Umbilical cord (tissue), 2 donors: ENCODE results near the gene LAMTOR2. TPM values are rescaled to one million over a fixed set of nuclear protein-coding genes. Genes with fewer than 3 reads are reported as not detected.
"Not testable (repeated sequence)": the region's sequence is repeated elsewhere in the genome, so short reads cannot be mapped to it uniquely, and the experiment has no call there.

Source experiments
- DNase-seq: peaks from one replicate; pipeline ENCODE4 v3.0.0-alpha.2; 2015; ENCODE audit warnings: low spot score
- total RNA-seq: library from RNA; depleted of rRNA; stranded (reverse); fragments of >200 nt; gene quantifications from one replicate; pipeline ENCODE4 v1.2.3, GENCODE V29; 2014; ENCODE audit warnings: low replicate concordance; ENCODE audit not compliant: insufficient read depth

Gene LAMTOR2
- total RNA-seq, 1 donor from 2014 or later: 17.6 TPM

- DNase-seq: peak; percentile 69
Measured at GRCh38 chr1:156052862-156053767, 1.5 kb upstream of the LAMTOR2 start.

DNA sequence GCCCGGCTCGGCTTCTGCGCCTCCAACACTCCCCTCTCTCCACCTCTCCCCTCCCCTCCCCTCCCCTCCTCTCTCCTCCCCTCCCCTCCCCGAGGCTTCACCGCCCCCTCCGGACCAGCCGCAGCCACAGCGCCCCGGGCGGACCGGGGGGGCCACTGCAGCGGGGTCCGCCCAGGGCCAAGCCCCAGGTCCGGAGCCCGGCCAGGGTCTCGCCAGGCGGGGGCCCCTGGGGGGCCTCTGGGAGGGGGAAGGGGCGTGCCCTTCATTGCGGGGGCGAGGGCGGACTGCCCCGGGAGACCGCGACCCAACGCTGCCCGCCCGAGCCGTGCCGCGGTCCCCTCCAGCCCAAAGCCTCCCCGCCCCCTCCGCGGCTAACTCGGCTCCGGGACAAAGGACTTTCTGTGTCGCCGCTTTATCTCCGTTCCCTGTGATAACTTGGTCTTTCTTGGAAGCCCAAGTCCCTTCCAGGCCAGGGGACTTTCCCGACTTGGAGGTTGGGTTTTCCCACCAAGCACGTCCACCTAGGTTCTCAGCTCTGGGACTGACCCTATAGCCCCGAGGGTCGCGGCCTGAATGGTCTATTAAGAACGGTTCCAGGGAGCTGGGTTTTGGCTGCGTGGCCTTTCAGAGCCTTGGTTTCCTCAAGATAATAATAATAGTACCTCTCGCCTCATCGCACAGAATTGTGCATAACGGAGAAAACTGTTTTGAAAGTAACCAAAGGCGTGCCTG is 648 bp upstream of the LAMTOR2 start, which contains the start of gene UBQLN4:
TSS of gene UBQLN4 (minus strand) at position 31 of the 732 bp plus-strand sequence. CDS start 97 bp downstream, outside the sequence.
- peak; percentile 89 for DNase-seq

- no peak for DNase-seq
Measured at GRCh38 chr1:156055281-156056048, 883 bp downstream of the LAMTOR2 start.

GRCh38 chr1:156056326-156056849 is 1.8 kb downstream of the LAMTOR2 start:
- no peak for DNase-seq

DNA sequence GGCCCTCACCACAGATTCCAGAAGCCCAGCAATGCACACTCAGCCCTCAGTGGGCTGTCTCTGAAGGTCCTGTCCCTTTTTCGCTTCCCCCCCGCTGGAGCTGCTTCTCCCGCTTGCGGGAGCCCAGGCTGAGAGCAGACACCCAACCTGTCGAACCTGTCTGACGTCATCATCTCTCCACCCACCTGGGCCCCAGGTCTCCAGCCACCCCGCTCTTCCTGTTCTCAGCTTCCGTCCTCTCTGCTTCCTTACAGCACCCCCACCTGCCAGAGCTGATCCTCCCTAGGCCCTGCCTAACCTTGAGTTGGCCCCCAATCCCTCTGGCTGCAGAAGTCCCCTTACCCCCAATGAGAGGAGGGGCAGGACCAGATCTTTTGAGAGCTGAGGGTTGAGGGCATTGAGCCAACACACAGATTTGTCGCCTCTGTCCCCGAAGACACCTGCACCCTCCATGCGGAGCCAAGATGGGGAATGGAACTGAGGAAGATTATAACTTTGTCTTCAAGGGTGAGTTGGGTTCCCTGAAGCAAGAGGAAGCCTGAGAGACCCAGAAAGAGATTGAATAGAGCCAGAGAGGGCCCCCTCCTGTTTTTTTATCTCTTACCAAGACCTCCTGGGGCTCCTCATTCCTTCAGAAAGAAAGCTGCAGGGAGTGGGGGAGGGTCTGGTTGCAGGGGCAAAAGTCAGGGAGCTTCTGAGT is 6.5 kb downstream of the LAMTOR2 start, which contains the start of gene RAB25:
TSS of gene RAB25 (plus strand) at position 224 of the 700 bp plus-strand sequence. CDS start at position 465, 241 bp downstream.
- peak; percentile 74 for DNase-seq

- no peak for DNase-seq
Measured at GRCh38 chr1:156062189-156062588, 7.6 kb downstream of the LAMTOR2 start.

- DNase-seq: no peak
Measured at GRCh38 chr1:156063997-156064285, 9.4 kb downstream of the LAMTOR2 start.

DNA sequence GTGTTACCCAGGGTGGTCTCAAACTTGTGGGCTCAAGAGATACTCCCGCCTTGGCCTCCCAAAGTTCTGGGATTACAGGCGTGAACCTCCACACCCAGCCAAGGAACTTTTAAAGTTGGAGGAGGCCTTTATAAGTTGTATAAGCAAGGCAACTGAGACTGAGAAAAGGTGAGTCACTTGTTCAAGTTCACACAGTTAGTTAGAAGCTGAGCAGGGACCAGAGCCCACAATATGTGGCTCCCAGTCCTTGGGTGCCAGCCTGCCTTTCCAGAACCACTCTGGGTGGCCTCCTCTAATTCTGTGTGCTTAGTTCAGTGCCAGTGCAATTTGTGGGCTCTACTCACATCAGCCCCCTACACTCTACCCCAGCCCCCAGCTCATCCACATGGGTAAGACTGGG is 10.0 kb downstream of the LAMTOR2 start:
- no peak for DNase-seq

- no peak for DNase-seq
Measured at GRCh38 chr1:156065212-156065611, 10.6 kb downstream of the LAMTOR2 start.

GRCh38 chr1:156065871-156066270 is 11.3 kb downstream of the LAMTOR2 start:
- no peak for DNase-seq

DNA sequence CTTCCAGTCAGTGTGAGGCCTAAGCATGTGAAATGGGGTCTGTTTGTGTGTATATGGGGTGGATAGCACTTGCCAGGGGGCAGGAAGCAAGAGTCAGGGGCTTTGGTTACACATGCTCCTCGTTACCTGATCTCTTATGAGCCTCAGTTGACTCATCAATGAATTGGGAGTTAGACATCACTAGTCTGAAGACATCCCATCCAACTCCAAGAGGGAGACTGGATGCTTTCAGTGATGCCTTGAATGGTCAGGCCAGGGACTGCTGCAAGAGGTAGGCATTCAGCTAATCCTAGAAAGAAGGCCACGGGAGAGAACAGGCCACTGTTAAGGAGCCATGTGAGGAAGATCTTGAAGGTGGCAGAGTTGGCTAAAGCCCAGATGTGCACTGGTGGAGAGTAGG is 12.7 kb downstream of the LAMTOR2 start:
- no peak for DNase-seq

DNA sequence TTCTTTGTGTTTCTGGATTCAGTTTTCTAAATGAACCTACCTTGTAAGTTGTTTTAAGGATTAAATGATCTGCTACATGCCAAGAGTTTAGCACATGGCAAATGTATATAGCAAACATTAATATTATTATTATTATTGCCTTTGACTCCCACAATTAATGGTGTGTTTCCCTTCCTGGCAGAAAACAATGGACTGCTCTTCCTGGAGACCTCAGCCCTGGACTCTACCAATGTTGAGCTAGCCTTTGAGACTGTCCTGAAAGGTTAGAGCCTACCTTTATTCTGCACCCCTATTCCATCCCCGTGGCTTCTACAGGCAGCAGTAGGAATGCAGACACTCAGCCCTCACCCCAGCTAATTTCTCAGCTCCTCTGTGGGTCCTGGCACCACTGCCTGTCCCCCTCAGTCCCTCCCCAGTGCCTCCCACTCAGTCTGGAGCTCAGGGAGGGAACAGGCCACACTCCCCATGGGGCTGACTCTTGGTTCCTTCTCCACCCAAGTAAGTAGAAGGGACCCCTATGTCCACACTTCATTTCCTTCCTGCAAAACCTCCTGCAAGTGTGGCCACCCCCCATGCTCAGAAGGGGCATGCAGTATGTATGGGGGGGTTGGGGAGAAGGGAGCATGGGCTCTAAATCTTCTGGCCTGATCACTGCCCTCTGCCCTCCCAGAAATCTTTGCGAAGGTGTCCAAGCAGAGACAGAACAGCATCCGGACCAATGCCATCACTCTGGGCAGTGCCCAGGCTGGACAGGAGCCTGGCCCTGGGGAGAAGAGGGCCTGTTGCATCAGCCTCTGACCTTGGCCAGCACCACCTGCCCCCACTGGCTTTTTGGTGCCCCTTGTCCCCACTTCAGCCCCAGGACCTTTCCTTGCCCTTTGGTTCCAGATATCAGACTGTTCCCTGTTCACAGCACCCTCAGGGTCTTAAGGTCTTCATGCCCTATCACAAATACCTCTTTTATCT is 15.2 kb downstream of the LAMTOR2 start:
- DNase-seq: no peak

- no peak for DNase-seq
Measured at GRCh38 chr1:156070548-156070947, 16.0 kb downstream of the LAMTOR2 start.

DNA sequence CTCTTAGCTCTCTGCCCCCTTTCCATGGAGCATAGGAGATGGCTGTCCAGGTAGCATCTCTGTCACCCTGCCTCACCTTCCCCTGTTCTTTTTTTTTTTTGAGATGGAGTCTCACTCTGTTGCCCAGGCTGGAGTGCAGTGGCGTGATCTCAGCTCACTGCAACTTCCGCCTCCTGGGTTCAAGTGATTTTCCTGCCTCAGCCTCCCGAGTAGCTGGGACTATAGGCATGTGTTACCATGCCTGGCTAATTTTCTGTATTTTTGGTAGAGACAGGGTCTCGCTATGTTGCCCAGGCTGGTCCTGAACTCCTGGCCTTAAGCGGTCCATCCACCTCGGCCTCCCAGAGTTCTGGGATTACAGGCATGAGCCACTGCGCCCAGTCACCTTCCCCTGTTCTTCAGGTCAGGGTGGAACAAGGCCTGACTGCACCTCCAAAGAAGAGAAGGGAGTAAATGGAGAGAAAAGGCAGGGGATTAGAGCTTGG is 16.8 kb downstream of the LAMTOR2 start:
- DNase-seq: not testable (repeated sequence)

- no peak for DNase-seq
Measured at GRCh38 chr1:156072251-156072650, 17.7 kb downstream of the LAMTOR2 start.

DNA sequence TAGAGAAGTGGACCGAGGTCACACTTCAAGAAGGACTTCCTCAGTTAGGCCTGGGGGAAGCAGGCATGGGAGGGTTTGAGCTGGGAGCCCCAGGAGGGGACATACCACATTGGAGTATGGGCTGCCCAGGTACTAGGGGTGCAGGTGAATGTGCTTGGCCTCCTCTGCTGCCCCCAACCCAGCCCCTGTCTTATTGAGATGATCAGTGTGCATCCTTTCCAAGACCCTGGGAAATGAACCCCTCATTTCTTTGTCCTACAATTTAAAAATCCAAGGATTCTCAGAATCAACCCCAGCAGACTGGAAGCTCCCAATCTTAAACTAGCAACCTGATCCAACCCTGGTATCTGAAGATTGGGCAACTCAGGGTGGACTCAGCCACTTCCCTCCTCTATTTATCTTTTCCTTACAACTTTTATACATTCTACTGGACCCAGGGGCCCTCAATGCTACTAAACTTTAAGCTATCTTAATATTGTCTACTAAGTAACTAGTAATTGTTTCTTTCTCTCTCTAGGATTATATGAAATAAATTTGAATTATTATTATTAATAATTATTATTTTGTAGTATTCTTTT is 18.6 kb downstream of the LAMTOR2 start:
- DNase-seq: no peak

DNA sequence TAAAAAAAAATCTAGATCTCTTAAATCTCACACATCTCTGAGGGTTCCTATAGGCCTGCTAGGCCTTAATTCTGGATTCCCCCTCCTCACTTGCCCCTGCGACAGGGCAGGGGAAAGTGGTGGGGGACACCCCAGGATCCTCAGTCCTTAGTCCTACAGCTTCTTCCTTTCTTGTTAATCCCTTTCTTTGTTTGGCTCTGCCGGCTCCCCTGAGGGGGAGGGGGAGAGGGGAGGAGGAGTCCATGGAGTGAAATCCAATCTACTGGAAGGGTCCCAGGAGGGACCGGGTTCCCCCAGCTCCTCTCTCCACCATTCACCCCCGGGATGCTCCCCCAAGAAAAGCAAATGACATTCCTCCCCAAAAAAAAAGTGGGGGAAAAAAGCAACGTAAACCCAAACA is 19.2 kb downstream of the LAMTOR2 start:
- no peak for DNase-seq

DNA sequence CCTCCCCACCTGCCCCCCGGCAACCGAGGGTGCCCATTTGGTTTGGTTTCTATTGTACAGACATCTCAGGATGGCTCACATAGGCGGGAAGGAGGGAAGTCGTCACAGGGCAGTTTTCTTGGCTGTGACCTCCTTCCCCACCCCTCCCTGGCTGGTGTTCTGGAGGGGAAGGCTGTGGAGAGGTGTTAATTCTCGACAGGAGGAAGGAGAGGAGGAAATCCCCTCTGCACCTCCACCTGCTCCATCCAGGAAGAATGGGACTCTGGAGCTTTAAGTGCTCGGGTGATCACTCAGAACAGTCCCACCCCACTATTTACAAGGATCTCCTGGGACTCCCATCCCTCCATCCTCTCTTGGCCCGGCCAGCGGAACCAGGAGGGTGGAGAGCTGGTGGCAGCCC is 20.1 kb downstream of the LAMTOR2 start:
- no peak for DNase-seq

DNA sequence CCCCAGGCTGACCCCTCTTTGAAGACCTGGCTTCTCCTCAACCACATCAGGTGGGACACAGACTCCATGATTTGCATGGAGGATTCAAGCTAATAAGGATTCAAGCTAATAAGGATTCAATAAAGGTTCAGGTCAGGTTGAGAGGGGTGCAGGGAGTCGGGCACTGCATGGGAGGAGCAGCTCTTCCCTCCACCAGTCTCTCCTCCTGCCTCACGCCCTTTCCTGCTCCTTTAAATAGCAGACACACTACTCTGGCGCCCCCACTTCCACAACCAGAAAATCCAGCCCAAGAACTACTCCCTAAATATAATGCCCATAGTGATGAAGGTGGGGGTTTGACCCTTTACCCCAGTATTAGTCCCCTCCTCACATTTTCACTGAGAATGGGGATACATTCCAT is 20.6 kb downstream of the LAMTOR2 start:
- DNase-seq: no peak
